CD4-positive, alpha-beta T cell treated with Interleukin-17A for 1 hour (primary cell): ENCODE results near the gene C3orf38.
"Not testable (repeated sequence)": the region's sequence is repeated elsewhere in the genome, so short reads cannot be mapped to it uniquely, and the experiment has no call there.

Experiments used
- DNase-seq: peaks from one replicate; pipeline ENCODE4 v3.0.0-alpha.2; 2020

C3orf38 gene

DNA sequence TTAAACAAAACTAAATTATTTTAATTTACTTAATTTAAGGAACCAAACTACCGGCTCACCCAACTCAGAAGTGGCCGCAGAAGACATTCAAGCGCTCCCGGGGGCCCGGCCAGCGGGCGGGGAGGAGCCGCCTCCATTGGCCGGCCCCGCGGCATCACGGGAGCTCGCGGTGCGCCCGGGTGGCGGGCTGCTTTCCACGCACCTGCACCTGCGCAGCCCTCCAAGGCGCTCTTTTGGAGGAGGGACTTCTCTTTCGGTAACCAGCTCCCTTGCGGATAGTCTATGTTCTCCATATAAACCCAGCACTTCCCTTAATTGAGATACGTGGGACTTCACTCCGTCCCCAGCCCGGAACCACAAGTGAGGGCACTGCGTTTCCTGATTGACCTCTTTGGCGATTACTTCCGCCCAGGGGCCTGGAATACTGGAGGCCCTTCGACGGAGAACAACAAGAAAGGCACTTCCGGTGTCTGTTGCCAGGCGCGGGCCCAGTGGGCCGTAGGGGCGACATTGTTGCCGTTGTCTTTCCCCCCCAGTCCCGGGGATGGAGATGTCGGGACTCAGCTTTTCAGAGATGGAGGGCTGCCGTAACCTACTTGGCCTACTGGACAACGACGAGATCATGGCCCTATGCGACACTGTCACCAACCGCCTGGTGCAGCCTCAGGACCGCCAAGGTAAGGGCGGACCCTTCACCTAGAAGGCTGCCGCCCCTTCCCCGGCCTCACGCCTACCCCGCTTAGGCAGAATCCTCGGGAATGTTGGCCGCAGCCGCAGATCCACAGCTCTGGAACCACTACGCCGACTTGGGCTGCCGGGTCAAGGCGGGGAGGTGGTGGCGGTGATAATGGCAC is at the start of gene C3orf38:
Gene C3orf38 (plus strand): TSS at position 451 of the 854 bp plus-strand sequence. CDS start 94 bp downstream, at position 545.
- peak; percentile 81 for DNase-seq

GRCh38 chr3:88101142-88101541 is 48.6 kb upstream of the C3orf38 start:
- DNase-seq = no peak

DNA sequence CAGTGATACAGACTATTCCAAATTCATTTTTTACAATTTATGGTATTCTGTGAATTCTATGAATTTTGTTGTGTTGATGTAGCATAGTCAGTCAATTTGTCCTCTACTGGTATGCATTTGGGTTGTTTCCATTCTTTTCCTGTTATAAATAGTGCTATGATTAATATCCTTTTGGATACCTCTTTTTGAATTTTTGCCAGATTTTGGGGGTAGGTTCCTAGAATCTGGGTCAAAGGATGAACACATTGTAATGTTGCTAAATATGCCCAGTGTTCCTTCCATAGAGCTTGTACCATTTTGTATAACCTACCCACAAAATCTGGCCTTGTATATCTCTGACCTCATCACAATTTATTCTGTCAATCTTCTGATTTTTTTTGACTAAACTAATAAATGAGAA is 44.4 kb upstream of the C3orf38 start:
- DNase-seq = no peak

DNA sequence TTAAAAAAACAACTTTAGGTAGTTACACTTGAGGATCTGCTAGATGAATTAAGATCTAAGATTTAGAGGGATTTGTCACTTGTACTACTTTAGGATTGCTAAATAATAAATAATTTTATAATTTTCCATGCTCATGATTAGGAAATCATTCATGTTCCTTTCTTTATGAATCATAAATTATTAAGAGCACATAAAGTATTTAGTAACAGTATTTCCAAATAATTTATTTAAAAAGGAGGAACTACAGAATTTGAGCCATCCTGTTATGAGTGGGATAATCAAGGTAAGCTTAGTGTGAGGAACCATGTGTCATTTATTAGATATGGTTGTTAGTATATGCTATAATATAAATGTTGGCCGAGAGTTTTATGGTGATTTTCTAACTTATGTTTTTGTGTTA is 37.5 kb upstream of the C3orf38 start:
- DNase-seq = no peak

GRCh38 chr3:88113311-88114162 is 36.2 kb upstream of the C3orf38 start:
- DNase-seq = peak; percentile 79

GRCh38 chr3:88114878-88115549 is 34.7 kb upstream of the C3orf38 start:
- no peak for DNase-seq

DNA sequence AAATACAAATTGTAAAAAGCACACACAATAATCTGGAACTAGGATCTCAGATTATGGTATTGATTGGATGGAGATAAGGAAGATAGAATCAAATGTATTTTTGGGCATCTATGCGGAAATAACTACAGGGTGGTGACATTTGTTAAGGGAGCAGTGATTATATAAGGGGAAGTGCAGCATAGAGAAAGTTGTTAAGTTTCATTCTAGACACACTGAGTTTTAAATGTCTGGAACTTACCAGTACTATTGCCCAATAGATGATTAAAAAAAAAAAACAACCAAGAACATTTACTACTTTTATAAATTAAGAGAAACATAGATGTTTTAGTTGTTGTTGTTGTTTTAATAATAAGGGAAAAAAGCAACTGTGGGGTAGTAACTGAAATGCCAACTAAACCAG is 32.1 kb upstream of the C3orf38 start:
- DNase-seq = no peak

DNA sequence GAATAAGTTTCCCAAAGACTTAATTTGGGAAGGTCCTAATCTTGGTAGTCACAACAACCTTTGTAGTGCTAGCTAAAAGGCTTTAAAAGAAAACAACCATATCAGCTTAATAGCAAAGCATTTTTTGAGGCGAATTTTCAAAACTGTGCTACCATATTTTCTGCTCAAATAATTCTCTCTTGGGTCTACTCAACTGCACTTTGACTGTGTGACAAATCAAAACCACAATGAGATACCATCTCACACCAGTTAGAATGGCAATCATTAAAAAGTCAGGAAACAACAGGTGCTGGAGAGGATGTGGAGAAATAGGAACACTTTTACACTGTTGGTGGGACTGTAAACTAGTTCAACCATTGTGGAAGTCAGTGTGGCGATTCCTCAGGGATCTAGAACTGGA is 31.2 kb upstream of the C3orf38 start:
- not testable (repeated sequence) for DNase-seq

DNA sequence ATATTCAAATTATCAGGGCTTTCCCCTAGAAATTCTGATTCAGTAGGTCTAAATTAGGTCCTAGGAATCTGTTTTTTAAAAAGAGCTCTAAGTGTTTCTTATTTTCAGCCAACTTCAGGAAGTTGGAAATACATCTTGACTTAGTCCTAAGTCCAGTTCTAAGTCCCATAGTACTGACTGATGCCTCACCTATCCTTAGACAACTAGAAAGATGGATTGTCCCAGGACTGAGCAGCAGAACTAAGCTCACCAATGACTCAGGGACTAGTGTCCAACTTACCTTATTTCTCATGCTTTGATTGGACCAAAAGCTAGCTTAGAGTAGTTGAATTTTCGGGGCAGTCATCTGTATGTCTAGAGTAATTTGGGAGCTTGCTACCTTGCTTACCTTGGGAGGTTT is 26.2 kb upstream of the C3orf38 start:
- DNase-seq = no peak

DNA sequence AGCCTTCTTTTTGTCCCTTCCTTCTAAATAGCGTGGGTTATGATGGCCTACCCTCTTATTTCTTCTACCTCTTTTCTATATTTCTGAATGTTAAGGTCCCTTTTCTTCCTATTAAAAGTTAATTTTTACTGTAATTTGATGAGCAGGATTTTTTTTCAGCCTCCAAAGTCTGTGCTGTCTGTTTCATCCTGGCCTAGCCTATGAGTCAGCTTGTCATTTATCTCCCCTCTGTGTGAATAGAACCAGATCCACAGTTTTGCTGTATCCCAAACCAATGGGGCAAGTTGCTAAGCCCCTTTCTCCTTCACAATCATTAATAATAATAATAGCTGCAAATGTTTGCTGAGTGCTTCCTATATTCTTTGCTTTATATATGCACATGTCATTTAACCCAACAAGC is 18.1 kb upstream of the C3orf38 start:
- no peak for DNase-seq

DNA sequence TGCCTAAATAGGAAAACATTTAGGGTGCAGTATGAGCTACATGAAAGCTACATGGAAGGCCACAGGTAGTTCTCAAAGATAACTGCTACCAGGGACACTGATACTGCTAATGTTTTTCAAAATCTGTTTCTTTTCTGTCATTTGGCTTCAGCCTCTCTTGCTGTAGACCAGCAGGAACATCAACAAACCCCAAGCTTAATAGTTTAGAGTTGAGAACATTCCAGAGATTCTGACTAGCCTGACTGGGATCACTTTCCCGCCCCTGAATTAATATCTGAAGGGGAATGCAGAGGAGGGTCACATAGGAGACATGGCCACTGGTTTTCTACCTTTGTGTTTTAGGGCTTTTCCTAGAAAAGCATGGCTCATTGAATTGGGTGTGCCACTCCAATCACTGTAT is 16.9 kb upstream of the C3orf38 start:
- no peak for DNase-seq

DNA sequence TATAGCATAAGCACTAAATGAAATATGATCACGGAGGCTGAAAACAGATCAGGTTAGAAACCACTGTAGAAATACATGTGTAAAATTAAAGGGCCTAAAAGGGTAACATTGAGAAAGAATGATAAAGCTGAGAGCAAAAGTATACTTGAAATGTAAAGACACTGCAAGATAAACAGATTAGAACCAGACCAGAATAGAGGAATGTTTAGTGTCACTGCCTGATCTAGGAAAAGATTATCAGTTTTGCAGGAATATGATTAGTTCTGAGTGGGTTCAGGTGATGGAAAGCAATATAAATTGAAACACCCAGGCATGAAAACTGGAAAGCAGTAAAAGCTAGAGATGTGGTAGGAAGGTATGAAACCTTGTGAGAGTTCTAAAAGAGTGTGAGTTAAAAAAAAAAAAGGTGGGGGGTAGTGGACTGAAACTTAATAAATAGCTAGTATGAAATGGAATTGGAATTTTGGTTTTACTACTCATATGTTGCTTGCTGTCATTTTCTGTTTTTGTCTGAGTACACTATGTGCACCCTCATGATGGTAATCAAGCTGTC is 16.0 kb upstream of the C3orf38 start:
- DNase-seq = no peak

- DNase-seq = no peak
Observed at GRCh38 chr3:88137836-88138235, 11.9 kb upstream of the C3orf38 start.

GRCh38 chr3:88141458-88142083 is 8.2 kb upstream of the C3orf38 start:
- DNase-seq = no peak

DNA sequence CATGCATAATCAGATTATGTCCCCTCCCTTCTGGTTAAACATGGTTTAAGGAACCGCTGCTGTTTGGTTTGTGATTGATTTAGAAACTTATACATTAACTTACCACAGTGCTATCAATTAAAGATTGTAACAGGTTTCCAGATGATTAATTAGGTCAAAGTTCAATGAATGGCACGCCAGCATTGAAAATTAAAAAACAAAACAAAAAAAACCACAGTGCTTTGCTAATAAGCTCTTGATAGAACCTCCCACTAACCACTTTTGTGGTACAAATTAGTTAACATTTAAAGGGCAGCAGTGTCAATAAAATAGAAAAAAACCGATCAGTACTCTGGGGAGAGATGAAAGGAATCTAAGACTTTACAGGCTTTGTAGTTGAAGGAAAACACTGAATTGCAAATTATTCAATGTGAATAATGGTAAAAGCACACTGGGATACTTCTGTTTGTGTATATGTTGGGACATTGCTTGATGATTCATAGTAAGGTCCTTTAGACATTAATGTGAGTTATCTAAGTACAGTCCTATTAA is 7.6 kb upstream of the C3orf38 start:
- no peak for DNase-seq

DNA sequence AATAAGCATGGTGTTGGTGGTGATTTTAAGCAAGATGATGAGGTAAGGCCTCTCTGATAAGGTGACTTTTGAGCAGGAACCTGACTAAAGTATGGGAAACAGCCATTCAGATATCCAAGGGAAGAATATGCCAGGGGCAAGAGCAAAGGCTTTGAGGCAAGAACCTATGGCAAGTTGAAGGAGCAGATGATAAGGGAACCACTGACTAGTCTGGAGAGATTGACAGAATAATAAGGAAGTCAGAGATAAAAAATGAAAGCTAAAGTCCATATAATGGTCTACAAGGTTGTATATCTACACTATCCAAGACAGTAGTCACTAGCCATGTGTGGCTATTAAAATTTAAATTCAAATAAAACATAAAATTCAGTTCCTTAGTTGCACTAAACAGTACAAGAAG is 2.5 kb upstream of the C3orf38 start:
- no peak for DNase-seq

- DNase-seq = no peak
Observed at GRCh38 chr3:88148651-88149050, 1.1 kb upstream of the C3orf38 start.

DNA sequence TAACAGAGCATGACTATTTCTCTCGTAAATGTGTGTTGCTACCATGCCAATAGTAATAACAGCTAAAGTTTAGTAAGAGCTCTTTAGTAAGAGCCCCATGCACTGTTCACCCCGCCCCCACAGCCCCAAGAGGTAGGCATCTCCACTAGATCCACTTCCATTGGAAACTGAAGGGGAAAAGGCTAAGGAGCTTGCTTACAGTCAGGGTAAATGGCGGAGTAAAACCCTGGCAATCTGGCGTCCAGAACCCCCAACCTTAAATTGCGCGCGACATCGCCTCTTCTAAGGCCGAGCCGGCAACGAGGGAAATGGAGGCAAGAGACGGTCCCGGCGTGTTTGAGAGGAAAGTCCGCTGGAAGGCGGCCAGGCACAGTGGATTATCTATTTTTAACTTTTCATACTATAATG is 654 bp upstream of the C3orf38 start:
- DNase-seq = peak; percentile 11

DNA sequence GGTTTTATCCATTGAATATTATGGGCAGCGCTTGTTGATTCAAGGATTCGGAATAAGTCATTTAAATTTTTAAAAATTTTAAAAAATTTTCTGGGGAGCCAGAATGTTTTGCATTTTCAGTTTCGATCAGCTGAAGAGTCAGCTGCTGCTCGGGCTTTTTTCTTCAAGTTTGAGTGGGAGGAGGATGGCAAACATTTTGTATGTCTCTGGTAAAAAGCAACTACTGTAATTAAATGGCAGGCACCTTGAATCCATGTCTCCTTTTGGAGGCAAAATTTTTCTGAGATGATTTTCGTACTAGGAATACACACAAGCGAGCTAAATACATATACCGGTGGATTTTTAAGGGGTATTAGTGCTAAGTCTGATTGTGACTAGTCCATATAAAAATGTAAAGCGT is 612 bp downstream of the C3orf38 start:
- peak; percentile 46 for DNase-seq

GRCh38 chr3:88150806-88151205 is 1.0 kb downstream of the C3orf38 start:
- DNase-seq = no peak

DNA sequence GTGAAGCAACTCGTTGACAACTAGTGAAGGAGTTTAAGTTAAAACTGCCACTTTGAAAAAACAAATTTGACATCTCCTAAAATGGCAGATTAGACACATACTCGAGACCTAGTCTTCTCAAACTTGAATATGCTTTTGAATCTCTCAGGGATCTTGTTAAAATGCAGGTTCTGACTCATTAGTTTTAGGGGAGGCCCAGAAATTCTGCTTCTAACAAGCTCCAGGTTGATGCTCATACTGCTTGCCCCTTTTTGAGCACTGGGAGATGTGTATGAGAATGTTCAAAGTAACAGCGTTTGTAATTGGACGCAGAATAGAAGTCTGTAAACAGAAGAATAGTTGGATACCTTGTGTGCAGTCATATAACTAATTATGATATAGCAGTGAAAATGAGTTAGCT is 1.6 kb downstream of the C3orf38 start:
- peak; percentile 24 for DNase-seq

DNA sequence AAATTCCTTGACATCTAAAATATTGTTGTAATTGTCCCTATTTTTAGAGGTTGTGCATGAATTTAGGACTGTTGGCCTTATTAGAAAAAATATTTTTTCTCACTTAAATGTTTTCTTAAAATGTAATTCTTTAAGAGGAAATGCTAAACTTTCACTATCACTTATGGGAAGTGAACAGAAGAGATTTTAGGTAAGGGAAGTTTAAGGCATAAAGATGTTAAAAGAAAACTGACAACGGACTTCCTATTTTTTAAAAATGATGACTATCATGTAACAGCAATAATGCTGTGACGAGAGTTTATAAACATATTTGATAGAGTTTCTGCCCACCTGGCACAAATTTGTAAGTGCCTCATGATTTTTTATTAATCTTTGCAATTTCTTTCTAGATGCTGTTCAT is 3.1 kb downstream of the C3orf38 start:
- no peak for DNase-seq
